ENCODE results near the gene IFNL4. TPM values are rescaled to one million over a fixed set of nuclear protein-coding genes. Genes with fewer than 3 reads are reported as not detected.

The IFNL4 gene
- total and polyA plus RNA-seq, 4 donors, result not detected

- Histone ChIP-seq H3K4me1 (ENCODE audit: control insufficient read depth in 4 of 4, insufficient read depth in 4 of 4, low read length in 3 of 4) (peaks cover 0 to 8% (median 2%) of the 10 kb centered on the region in 4 donors), H3K4me3 (ENCODE audit: low read depth in 1 of 3, low read length in 3 of 3) (no peak overlapping the region), H3K27ac (ENCODE audit: low read depth in 1 of 2, low read length in 2 of 2) (no peak overlapping the region), H3K9me3 (ENCODE audit: control insufficient read depth in 4 of 4, low read length in 3 of 4) (no peaks in the 10 kb centered on the region), H3K36me3 (ENCODE audit: control insufficient read depth in 4 of 4, insufficient read depth in 3 of 4, low read depth in 1 of 4, low read length in 3 of 4) (no peaks in the 10 kb centered on the region), H3K9ac (ENCODE audit: low read depth in 1 of 2, low read length in 2 of 2) (no peak overlapping the region), H3K27me3 (ENCODE audit: control insufficient read depth in 4 of 4, insufficient read depth in 4 of 4, low read length in 3 of 4) (peaks cover 2 to 20% (median 5%) of the 10 kb centered on the region in 4 donors)
- TF ChIP-seq GABPA (IDR thresholded peaks at IDR 0.05 in 1 of 2, conservative IDR thresholded peaks at IDR 0.05 in 1 of 2) (no peak), TAF1 (conservative IDR thresholded peaks at IDR 0.05) (no peak), ZBTB33 (IDR thresholded peaks at IDR 0.05) (no peak), JUND (IDR thresholded peaks at IDR 0.05) (no peak), NR2F2 (IDR thresholded peaks at IDR 0.05) (no peak), YY1 (IDR thresholded peaks at IDR 0.05) (no peak), EGR1 (IDR thresholded peaks at IDR 0.05; ENCODE audit: low read depth in 2 of 2) (no peak), REST (IDR thresholded peaks at IDR 0.05) (no peak), HNF4A (conservative IDR thresholded peaks at IDR 0.05) (no peak), FOXA1 (IDR thresholded peaks at IDR 0.05) (no peak), HNF4G (IDR thresholded peaks at IDR 0.05) (no peak), RAD21 (IDR thresholded peaks at IDR 0.05) (no peak), ATF3 (IDR thresholded peaks at IDR 0.05) (no peak)
- 43% methylated on average over 11 of the region's 11 CpGs for WGBS
- DNase-seq (ENCODE audit: low spot score), result no peak
Observed at GRCh38 chr19:39199025-39199424, 49.6 kb downstream of the IFNL4 start.

GRCh38 chr19:39197808-39198207 lies 50.8 kb downstream of the IFNL4 start:
- Histone ChIP-seq H3K27me3 (ENCODE audit: control insufficient read depth in 4 of 4, insufficient read depth in 4 of 4, low read length in 3 of 4) (peaks cover 0 to 20% (median 4%) of the 10 kb centered on the region in 4 donors), H3K36me3 (ENCODE audit: control insufficient read depth in 4 of 4, insufficient read depth in 3 of 4, low read depth in 1 of 4, low read length in 3 of 4) (no peaks in the 10 kb centered on the region), H3K4me3 (ENCODE audit: low read depth in 1 of 3, low read length in 3 of 3) (no peak overlapping the region), H3K9me3 (ENCODE audit: control insufficient read depth in 4 of 4, low read length in 3 of 4) (no peaks in the 10 kb centered on the region), H3K9ac (ENCODE audit: low read depth in 1 of 2, low read length in 2 of 2) (no peak overlapping the region), H3K4me1 (ENCODE audit: control insufficient read depth in 4 of 4, insufficient read depth in 4 of 4, low read length in 3 of 4) (peaks cover 0 to 10% (median 2%) of the 10 kb centered on the region in 4 donors), H3K27ac (ENCODE audit: low read depth in 1 of 2, low read length in 2 of 2) (no peak overlapping the region)
- no peak for DNase-seq (ENCODE audit: low spot score)
- WGBS, result 57% methylated on average over 5 of the region's 5 CpGs
- TF ChIP-seq HNF4G (IDR thresholded peaks at IDR 0.05), result no peak
- TF ChIP-seq RXRA (IDR thresholded peaks at IDR 0.05), result no peak
- TF ChIP-seq GABPA (IDR thresholded peaks at IDR 0.05 in 1 of 2, conservative IDR thresholded peaks at IDR 0.05 in 1 of 2), result no peak

Data from liver (tissue), 9 donors.